ENCODE data around the gene GYPB. TPM values are rescaled to one million over a fixed set of nuclear protein-coding genes. Genes with fewer than 3 reads are reported as not detected.
"Not testable (repeated sequence)": the region's sequence is repeated elsewhere in the genome, so short reads cannot be mapped to it uniquely, and the experiment has no call there.

GYPB gene
- total and polyA plus RNA-seq, 7 experiments from 2014 or later: not detected

DNA sequence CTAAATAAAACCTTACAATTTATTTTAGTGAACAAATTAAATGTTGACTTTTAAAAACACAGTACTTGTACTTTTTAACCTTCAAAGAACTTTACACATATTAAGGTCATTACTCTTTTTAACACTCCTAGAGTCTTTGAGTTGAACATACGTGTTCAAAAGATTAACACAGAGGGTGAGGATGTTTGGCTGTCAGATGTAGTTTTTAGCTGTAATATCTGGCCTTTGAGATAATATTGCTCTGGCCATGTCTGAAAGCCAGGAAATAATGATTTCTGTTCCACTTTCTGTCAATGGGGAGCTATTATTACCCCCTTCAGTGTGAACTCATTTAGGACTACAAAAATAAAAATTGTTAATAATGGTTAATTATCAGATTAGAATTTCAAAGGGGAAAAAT is 71.7 kb downstream of the GYPB start:
- H3K4me3 Mint-ChIP-seq; ATAC-seq; DNase-seq; H3K4me3 ChIP-seq (ENCODE audit: low read length); H3K9me3 ChIP-seq (ENCODE audit: control insufficient read depth in 2 of 3, low read length in 3 of 3); CTCF ChIA-PET; H3K27ac ChIP-seq (ENCODE audit: low read depth, low read length); POLR2A ChIA-PET; H3K36me3 Mint-ChIP-seq; H3K4me1 Mint-ChIP-seq; H3K27ac Mint-ChIP-seq; H3K4me1 ChIP-seq (ENCODE audit: control insufficient read depth in 2 of 2, insufficient read depth in 2 of 2, low read length in 2 of 2); intact Hi-C loops (cut with micrococcal nuclease); H3K27me3 ChIP-seq (ENCODE audit: control insufficient read depth in 2 of 2, insufficient read depth in 2 of 2, low read length in 2 of 2); H3K36me3 ChIP-seq (ENCODE audit: control insufficient read depth in 2 of 3, insufficient read depth in 3 of 3, low read length in 3 of 3): not testable (repeated sequence)
- Mint-ChIP-seq H3K9me3 (peaks cover 0 to 25% (median 11%) of the 10 kb centered on the region in 11 donors), H3K27me3 (peaks cover 0 to 23% (median 9%) of the 10 kb centered on the region in 5 donors)

Other genes starting within 250 kb of the GYPB start
- 1 to 10 TPM in 2 of 5 experiments, under 1 TPM in 2, not detected in 1; 0.12 to 1.8 (median 0.68) TPM for gene GYPE, start 113.8 kb downstream of the GYPB start, total RNA-seq
- gene GYPE, start 113.8 kb downstream of the GYPB start, polyA plus RNA-seq: 1 to 10 TPM; 2.4 to 3.6 TPM
- gene GYPA, start 121.3 kb upstream of the GYPB start, total RNA-seq: not detected
- gene GYPA, start 121.3 kb upstream of the GYPB start, polyA plus RNA-seq: not detected